Measurements from ENCODE around the gene DAD1. TPM values are rescaled to one million over a fixed set of nuclear protein-coding genes. Genes with fewer than 3 reads are reported as not detected.

The DAD1 gene
- total and polyA plus RNA-seq, 2 of the 8 experiments (the other 6 are each of a cell fraction or from before 2014, with no cell fraction given) = 131 to 440 TPM

DNA sequence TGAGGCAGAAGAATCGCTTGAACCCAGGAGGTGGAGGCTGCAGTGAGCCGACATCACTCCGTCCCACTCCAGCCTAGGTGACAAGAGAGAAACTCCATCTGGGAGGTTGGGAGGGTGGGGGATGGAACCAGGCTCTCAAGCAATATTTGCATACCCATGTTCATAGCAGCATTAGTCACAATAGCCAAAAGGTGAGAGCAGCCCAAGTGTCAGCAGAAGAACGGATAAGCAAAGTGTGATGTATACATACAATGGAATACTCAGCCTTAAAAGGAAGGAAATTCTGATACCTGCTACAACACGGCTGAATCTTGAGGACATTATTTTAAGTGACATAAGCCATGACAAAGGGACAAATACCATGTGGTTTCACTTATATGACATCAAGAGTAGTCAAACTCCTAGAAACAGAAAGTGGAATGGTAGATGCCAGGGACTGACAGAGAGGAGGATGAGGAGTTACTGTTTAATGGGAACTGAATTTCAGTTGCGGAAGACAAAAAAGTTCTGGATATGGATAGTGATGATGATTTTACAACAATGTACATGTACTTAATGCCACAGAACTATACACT lies 11.6 kb downstream of the DAD1 start:
- no peak overlapping the region for H4K91ac ChIP-seq (replicated peaks; ENCODE audit: insufficient read length, low read length)
- H3K79me2 ChIP-seq (ENCODE audit: control insufficient read depth in 1 of 2, insufficient read depth in 2 of 2, low read length in 2 of 2) = peaks cover 0 to 35% of the 10 kb centered on the region in 2 experiments; a peak in 2 of 4 replicates
- no peak overlapping the region for H3K4me3 ChIP-seq (ENCODE audit: extremely low read depth in 1 of 4, insufficient read depth in 2 of 4, low read depth in 3 of 4, low read length in 4 of 4)
- H2BK5ac ChIP-seq (ENCODE audit: low read depth, low read length) = no peak overlapping the region
- no peaks in the 10 kb centered on the region for H3K23me2 ChIP-seq (ENCODE audit: low read depth, low read length)
- H3K14ac ChIP-seq (ENCODE audit: insufficient read length) = no peak overlapping the region
- no peak overlapping the region for H2BK15ac ChIP-seq (ENCODE audit: low read length)
- no peak overlapping the region for H3K56ac ChIP-seq (replicated peaks; ENCODE audit: insufficient read length, low read depth, low read length)
- H3K9ac ChIP-seq (replicated peaks in 1 of 4; ENCODE audit: extremely low read depth in 1 of 4, low read depth in 3 of 4, low read length in 3 of 4) = no peak overlapping the region
- H4K5ac ChIP-seq (ENCODE audit: insufficient read length, low read depth, low read length) = no peak overlapping the region
- H3K27ac ChIP-seq (ENCODE audit: low read depth, low read length) = no peak overlapping the region
- POLR2A ChIA-PET (ENCODE audit: partially characterized antibody) = no interaction called here
- no peak overlapping the region for H2BK20ac ChIP-seq (ENCODE audit: low read length)
- no peaks in the 10 kb centered on the region for H3K9me3 ChIP-seq (ENCODE audit: insufficient read depth in 2 of 2, low read depth in 1 of 2, low read length in 1 of 2)
- H2BK12ac ChIP-seq (ENCODE audit: low read depth, low read length) = no peak overlapping the region
- H3K4me1 ChIP-seq (replicated peaks in 1 of 4; ENCODE audit: control insufficient read depth in 3 of 4, insufficient read depth in 4 of 4, low read length in 3 of 4) = no peaks in the 10 kb centered on the region
- no peak for DNase-seq (ENCODE audit: low read depth in 1 of 2, low spot score in 2 of 2)
- no peak overlapping the region for H3K4me2 ChIP-seq (ENCODE audit: insufficient read depth in 1 of 2, low read depth in 2 of 2, low read length in 2 of 2)
- no peak overlapping the region for H3K4ac ChIP-seq (replicated peaks; ENCODE audit: insufficient read length, low read depth, low read length)
- H3K23ac ChIP-seq (ENCODE audit: insufficient read length) = no peak overlapping the region
- H2BK120ac ChIP-seq (replicated peaks; ENCODE audit: low read depth, low read length) = no peak overlapping the region
- CTCF ChIA-PET (ENCODE audit: partially characterized antibody) = no interaction called here
- WGBS, 2 experiments (ENCODE audit: extremely low coverage in 1 of 2, insufficient coverage in 1 of 2, insufficient read length in 1 of 2, insufficient replicate concordance in 2 of 2, low coverage in 1 of 2, low lambda C conversion rate in 2 of 2, missing lambda C conversion rate in 1 of 2) = 80% methylated on average over 6 of the region's 6 CpGs; no CpG with 5 or more reads in 1 of the 2 experiments
- no peak overlapping the region for H2AFZ ChIP-seq (ENCODE audit: low read length)
- no peak for FAIRE-seq
- H3K79me1 ChIP-seq (ENCODE audit: low read depth, low read length) = no peaks in the 10 kb centered on the region; the same call in 1 of the 2 replicates
- no peak overlapping the region for H4K8ac ChIP-seq (ENCODE audit: extremely low read depth, insufficient read depth, low read length)
- peaks cover 7 to 19% (median 13%) of the 10 kb centered on the region in 4 experiments; a peak in 6 of 8 replicates for H3K36me3 ChIP-seq (ENCODE audit: control insufficient read depth in 2 of 4, insufficient read depth in 4 of 4, low read length in 3 of 4)
- H3K27me3 ChIP-seq (replicated peaks in 1 of 4; ENCODE audit: control insufficient read depth in 3 of 4, extremely low read depth in 1 of 4, insufficient read depth in 3 of 4, low read length in 3 of 4) = no peaks in the 10 kb centered on the region
- H4K20me1 ChIP-seq (replicated peaks in 1 of 2; ENCODE audit: control insufficient read depth in 1 of 2, insufficient read depth in 2 of 2, low read length in 2 of 2) = no peaks in the 10 kb centered on the region
- no peak overlapping the region for H2AK5ac ChIP-seq (ENCODE audit: low read depth, low read length)
- H3K18ac ChIP-seq (ENCODE audit: extremely low read depth, low read length) = no peak overlapping the region
- TF ChIP-seq BCL11A (IDR thresholded peaks at IDR 0.05; ENCODE audit: low read depth in 2 of 2, low read length in 2 of 2) = no peak
- TF ChIP-seq, protein P1, sequence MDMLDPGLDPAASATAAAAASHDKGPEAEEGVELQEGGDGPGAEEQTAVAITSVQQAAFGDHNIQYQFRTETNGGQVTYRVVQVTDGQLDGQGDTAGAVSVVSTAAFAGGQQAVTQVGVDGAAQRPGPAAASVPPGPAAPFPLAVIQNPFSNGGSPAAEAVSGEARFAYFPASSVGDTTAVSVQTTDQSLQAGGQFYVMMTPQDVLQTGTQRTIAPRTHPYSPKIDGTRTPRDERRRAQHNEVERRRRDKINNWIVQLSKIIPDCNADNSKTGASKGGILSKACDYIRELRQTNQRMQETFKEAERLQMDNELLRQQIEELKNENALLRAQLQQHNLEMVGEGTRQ (IDR thresholded peaks at IDR 0.05; ENCODE audit: low read length) = no peak
- TF ChIP-seq EGR1 (IDR thresholded peaks at IDR 0.05; ENCODE audit: borderline replicate concordance, low read depth, low read length) = no peak
- TF ChIP-seq RFX5 (IDR thresholded peaks at IDR 0.05; ENCODE audit: borderline replicate concordance, low read depth, low read length) = no peak
- no peak for TF ChIP-seq POU5F1 (IDR thresholded peaks at IDR 0.05; ENCODE audit: low read depth, low read length)
- TF ChIP-seq FOSL1 (IDR thresholded peaks at IDR 0.05; ENCODE audit: insufficient read depth, low read depth, low read length) = no peak
- TF ChIP-seq KDM4A (IDR thresholded peaks at IDR 0.05; ENCODE audit: low read depth, low read length, severe bottlenecking) = no peak
- TF ChIP-seq, protein P2, sequence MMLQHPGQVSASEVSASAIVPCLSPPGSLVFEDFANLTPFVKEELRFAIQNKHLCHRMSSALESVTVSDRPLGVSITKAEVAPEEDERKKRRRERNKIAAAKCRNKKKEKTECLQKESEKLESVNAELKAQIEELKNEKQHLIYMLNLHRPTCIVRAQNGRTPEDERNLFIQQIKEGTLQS (IDR thresholded peaks at IDR 0.05; ENCODE audit: insufficient read depth, low read depth, low read length) = no peak
- no peak for TF ChIP-seq TAF7 (optimal IDR thresholded peaks at IDR 0.05; ENCODE audit: borderline replicate concordance, low read depth, low read length)
- TF ChIP-seq SAP30 (IDR thresholded peaks at IDR 0.05; ENCODE audit: insufficient read depth, insufficient replicate concordance, low read length) = no peak
- TF ChIP-seq CBX5 (IDR thresholded peaks at IDR 0.05; ENCODE audit: low read depth, low read length) = no peak
